Nephron (organoid): ENCODE data around the gene IFITM2.

Experiments used
- H3K27ac Mint-ChIP-seq, 3 experiments: 2 replicates each; pipeline ENCODE4 v1.8.0; 2020; ENCODE audit warnings: mixed read lengths in 3 of 3, mild to moderate bottlenecking in 2 of 3, moderate library complexity in 1 of 3
- H3K27me3 Mint-ChIP-seq: 2 replicates; pipeline ENCODE4 v1.8.0; 2021; ENCODE audit warnings: low read depth, mild to moderate bottlenecking, moderate library complexity, mixed read lengths
- H3K36me3 Mint-ChIP-seq: 2 replicates; pipeline ENCODE4 v1.8.0; 2020; ENCODE audit warnings: low read depth, mixed read lengths
- H3K4me1 Mint-ChIP-seq: 2 replicates; pipeline ENCODE4 v1.8.0; 2020; ENCODE audit warnings: mixed read lengths
- H3K4me3 Mint-ChIP-seq, 3 experiments: 2 replicates each; pipeline ENCODE4 v1.8.0; 2020; ENCODE audit warnings: mild to moderate bottlenecking in 3 of 3, mixed read lengths in 3 of 3, moderate library complexity in 2 of 3
- H3K9me3 Mint-ChIP-seq: 2 replicates; pipeline ENCODE4 v1.8.0; 2020; ENCODE audit warnings: mixed read lengths
- CTCF ChIP-seq, 3 experiments: fragments of 200-600 bp; sonication (generic); IDR thresholded peaks; one replicate each; pipeline ENCODE4 v1.5.0; 2021; ENCODE audit warnings: antibody characterized with exemption in 3 of 3; ENCODE audit not compliant: unreplicated experiment in 3 of 3

Gene IFITM2

GRCh38 chr11:353179-353873 is 45.7 kb downstream of the IFITM2 start:
- peak overlapping the region in 2 of 3 experiments; percentile 99 to 100 for H3K27ac Mint-ChIP-seq
- no peaks in the 10 kb centered on the region for H3K36me3 Mint-ChIP-seq
- no peaks in the 10 kb centered on the region for H3K27me3 Mint-ChIP-seq
- peak overlapping the region; percentile 20 to 70 (median 41) for H3K4me3 Mint-ChIP-seq
- H3K9me3 Mint-ChIP-seq, result no peaks in the 10 kb centered on the region
- peaks cover 42% of the 10 kb centered on the region for H3K4me1 Mint-ChIP-seq
- no peak for TF ChIP-seq CTCF (IDR thresholded peaks at IDR 0.05; ENCODE audit: unreplicated experiment in 3 of 3)

GRCh38 chr11:355581-356458 is 48.2 kb downstream of the IFITM2 start:
- TF ChIP-seq CTCF (IDR thresholded peaks at IDR 0.05; ENCODE audit: unreplicated experiment in 3 of 3), result no peak
- Mint-ChIP-seq H3K4me3 (peak overlapping the region; percentile 61 to 67 (median 61)), H3K36me3 (no peaks in the 10 kb centered on the region), H3K4me1 (peaks cover 31% of the 10 kb centered on the region), H3K9me3 (no peaks in the 10 kb centered on the region), H3K27me3 (no peaks in the 10 kb centered on the region), H3K27ac (peak overlapping the region in 2 of 3 experiments; percentile 99 to 100)

GRCh38 chr11:356610-357009 is 49.0 kb downstream of the IFITM2 start:
- Mint-ChIP-seq H3K36me3 (no peaks in the 10 kb centered on the region), H3K9me3 (peaks cover 2% of the 10 kb centered on the region), H3K4me1 (peaks cover 23% of the 10 kb centered on the region), H3K27me3 (no peaks in the 10 kb centered on the region), H3K27ac (no peak overlapping the region), H3K4me3 (no peak overlapping the region)
- no peak for TF ChIP-seq CTCF (IDR thresholded peaks at IDR 0.05; ENCODE audit: unreplicated experiment in 3 of 3)

- no peaks in the 10 kb centered on the region for H3K27me3 Mint-ChIP-seq
- H3K27ac Mint-ChIP-seq, result no peak overlapping the region
- no peak for TF ChIP-seq CTCF (IDR thresholded peaks at IDR 0.05; ENCODE audit: unreplicated experiment in 3 of 3)
- H3K36me3 Mint-ChIP-seq, result no peaks in the 10 kb centered on the region
- peaks cover 3% of the 10 kb centered on the region for H3K9me3 Mint-ChIP-seq
- no peak overlapping the region for H3K4me3 Mint-ChIP-seq
- H3K4me1 Mint-ChIP-seq, result peaks cover 21% of the 10 kb centered on the region
These were observed 50.0 kb downstream of the IFITM2 start for GRCh38 chr11:357582-357981.

- peaks cover 3% of the 10 kb centered on the region for H3K9me3 Mint-ChIP-seq
- H3K4me3 Mint-ChIP-seq, result no peak overlapping the region
- TF ChIP-seq CTCF (IDR thresholded peaks at IDR 0.05; ENCODE audit: unreplicated experiment in 3 of 3), result no peak
- H3K4me1 Mint-ChIP-seq, result peaks cover 14% of the 10 kb centered on the region
- H3K36me3 Mint-ChIP-seq, result no peaks in the 10 kb centered on the region
- no peaks in the 10 kb centered on the region for H3K27me3 Mint-ChIP-seq
- no peak overlapping the region for H3K27ac Mint-ChIP-seq
These were observed 50.6 kb downstream of the IFITM2 start for GRCh38 chr11:358129-358800.
